ENCODE data around the gene PDSS2. TPM values are rescaled to one million over a fixed set of nuclear protein-coding genes. Genes with fewer than 3 reads are reported as not detected.

The PDSS2 gene
- total RNA-seq, 2 donors from 2014 or later = 8.2 to 13.7 TPM

- no peaks in the 10 kb centered on the region for H3K4me1 ChIP-seq (ENCODE audit: control insufficient read depth, insufficient read depth, low read length)
- Mint-ChIP-seq H3K27ac (no peak overlapping the region), H3K9me3 (peaks cover 7% of the 10 kb centered on the region), H3K4me3 (no peak overlapping the region), H3K36me3 (ENCODE audit: low read depth) (peaks cover 5% of the 10 kb centered on the region), H3K27me3 (ENCODE audit: insufficient read depth) (no peaks in the 10 kb centered on the region), H3K4me1 (peaks cover 9% of the 10 kb centered on the region)
- no peaks in the 10 kb centered on the region for H3K36me3 ChIP-seq (ENCODE audit: control insufficient read depth, insufficient read depth, low read length)
- H3K9ac ChIP-seq (ENCODE audit: extremely low read depth, low read length, poor library complexity, severe bottlenecking) = no peak overlapping the region
- TF ChIP-seq, protein P1, sequence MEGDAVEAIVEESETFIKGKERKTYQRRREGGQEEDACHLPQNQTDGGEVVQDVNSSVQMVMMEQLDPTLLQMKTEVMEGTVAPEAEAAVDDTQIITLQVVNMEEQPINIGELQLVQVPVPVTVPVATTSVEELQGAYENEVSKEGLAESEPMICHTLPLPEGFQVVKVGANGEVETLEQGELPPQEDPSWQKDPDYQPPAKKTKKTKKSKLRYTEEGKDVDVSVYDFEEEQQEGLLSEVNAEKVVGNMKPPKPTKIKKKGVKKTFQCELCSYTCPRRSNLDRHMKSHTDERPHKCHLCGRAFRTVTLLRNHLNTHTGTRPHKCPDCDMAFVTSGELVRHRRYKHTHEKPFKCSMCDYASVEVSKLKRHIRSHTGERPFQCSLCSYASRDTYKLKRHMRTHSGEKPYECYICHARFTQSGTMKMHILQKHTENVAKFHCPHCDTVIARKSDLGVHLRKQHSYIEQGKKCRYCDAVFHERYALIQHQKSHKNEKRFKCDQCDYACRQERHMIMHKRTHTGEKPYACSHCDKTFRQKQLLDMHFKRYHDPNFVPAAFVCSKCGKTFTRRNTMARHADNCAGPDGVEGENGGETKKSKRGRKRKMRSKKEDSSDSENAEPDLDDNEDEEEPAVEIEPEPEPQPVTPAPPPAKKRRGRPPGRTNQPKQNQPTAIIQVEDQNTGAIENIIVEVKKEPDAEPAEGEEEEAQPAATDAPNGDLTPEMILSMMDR (conservative IDR thresholded peaks at IDR 0.05) = no peak
- no peak overlapping the region for H3K27ac ChIP-seq (ENCODE audit: low read depth, low read length)
- peaks cover 7% of the 10 kb centered on the region for H3K9me3 ChIP-seq (ENCODE audit: control insufficient read depth, low read length)
- H3K27me3 ChIP-seq (ENCODE audit: control insufficient read depth, insufficient read depth, low read length, poor library complexity, severe bottlenecking) = no peaks in the 10 kb centered on the region
- WGBS, 2 experiments (ENCODE audit: insufficient coverage in 1 of 2, insufficient read length in 1 of 2) = 92 to 93% methylated on average over 5 to 6 of the region's 6 CpGs
- DNase-seq = no peak
- no peak overlapping the region for H3K4me3 ChIP-seq (ENCODE audit: low read length)
Measured at GRCh38 chr6:107205058-107205998, 254.0 kb downstream of the PDSS2 start.

DNA sequence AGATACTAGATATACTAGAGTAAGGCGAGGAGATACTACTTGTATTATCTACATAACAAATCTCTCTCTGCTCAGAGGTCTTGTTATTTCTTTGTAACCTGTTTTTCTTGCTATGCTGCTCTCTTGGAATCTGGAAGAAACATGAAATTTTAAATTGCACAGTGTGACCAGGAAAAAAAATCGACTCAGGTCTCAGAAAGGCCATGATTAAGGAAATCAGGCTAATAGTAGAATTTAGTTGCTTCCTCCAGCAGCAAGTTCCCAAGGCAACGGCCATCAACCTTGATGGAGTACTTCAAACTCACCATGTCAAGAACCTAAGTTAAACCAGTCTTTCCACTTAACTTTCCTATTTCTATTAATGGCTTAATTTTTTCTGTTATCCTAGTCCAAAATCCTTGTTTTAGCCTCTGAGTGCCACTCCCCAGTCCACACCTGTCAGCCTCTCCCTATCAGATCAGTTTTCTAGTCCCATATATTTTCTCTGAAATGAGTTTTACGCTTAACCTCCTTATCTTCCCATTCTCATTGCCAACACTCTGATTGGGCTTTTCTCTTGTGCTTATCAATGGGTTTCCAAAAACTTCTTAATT lies 256.4 kb downstream of the PDSS2 start:
- no peaks in the 10 kb centered on the region for H3K4me1 ChIP-seq (ENCODE audit: control insufficient read depth, insufficient read depth, low read length)
- 79 to 82% methylated on average over 4 of the region's 4 CpGs for WGBS, 2 experiments (ENCODE audit: insufficient coverage in 1 of 2, insufficient read length in 1 of 2)
- Mint-ChIP-seq H3K27ac (no peak overlapping the region), H3K9me3 (peaks cover 7% of the 10 kb centered on the region), H3K4me1 (no peaks in the 10 kb centered on the region), H3K27me3 (ENCODE audit: insufficient read depth) (no peaks in the 10 kb centered on the region), H3K36me3 (ENCODE audit: low read depth) (peaks cover 6% of the 10 kb centered on the region), H3K4me3 (no peak overlapping the region)
- H3K4me3 ChIP-seq (ENCODE audit: low read length) = no peak overlapping the region
- no peaks in the 10 kb centered on the region for H3K27me3 ChIP-seq (ENCODE audit: control insufficient read depth, insufficient read depth, low read length, poor library complexity, severe bottlenecking)
- TF ChIP-seq, protein P1 (conservative IDR thresholded peaks at IDR 0.05) = no peak
- no peak overlapping the region for H3K27ac ChIP-seq (ENCODE audit: low read depth, low read length)
- no peak for DNase-seq
- H3K36me3 ChIP-seq (ENCODE audit: control insufficient read depth, insufficient read depth, low read length) = no peaks in the 10 kb centered on the region
- peaks cover 7% of the 10 kb centered on the region for H3K9me3 ChIP-seq (ENCODE audit: control insufficient read depth, low read length)
- no peak overlapping the region for H3K9ac ChIP-seq (ENCODE audit: extremely low read depth, low read length, poor library complexity, severe bottlenecking)

GRCh38 chr6:107198631-107199416 lies 260.5 kb downstream of the PDSS2 start:
- TF ChIP-seq, protein P1 (conservative IDR thresholded peaks at IDR 0.05) = no peak
- Mint-ChIP-seq H3K9me3 (peaks cover 1% of the 10 kb centered on the region), H3K36me3 (ENCODE audit: low read depth) (peaks cover 2% of the 10 kb centered on the region), H3K4me1 (no peaks in the 10 kb centered on the region), H3K27me3 (ENCODE audit: insufficient read depth) (no peaks in the 10 kb centered on the region), H3K4me3 (no peak overlapping the region), H3K27ac (no peak overlapping the region)
- H3K36me3 ChIP-seq (ENCODE audit: control insufficient read depth, insufficient read depth, low read length) = no peaks in the 10 kb centered on the region
- WGBS, 2 experiments (ENCODE audit: insufficient coverage in 1 of 2, insufficient read length in 1 of 2) = 91 to 96% methylated on average over 4 to 6 of the region's 7 CpGs
- no peaks in the 10 kb centered on the region for H3K9me3 ChIP-seq (ENCODE audit: control insufficient read depth, low read length)
- no peak overlapping the region for H3K27ac ChIP-seq (ENCODE audit: low read depth, low read length)
- no peak overlapping the region for H3K4me3 ChIP-seq (ENCODE audit: low read length)
- H3K27me3 ChIP-seq (ENCODE audit: control insufficient read depth, insufficient read depth, low read length, poor library complexity, severe bottlenecking) = no peaks in the 10 kb centered on the region
- no peak overlapping the region for H3K9ac ChIP-seq (ENCODE audit: extremely low read depth, low read length, poor library complexity, severe bottlenecking)
- H3K4me1 ChIP-seq (ENCODE audit: control insufficient read depth, insufficient read depth, low read length) = no peaks in the 10 kb centered on the region
- DNase-seq = no peak
